Keratinocyte (primary cell): ENCODE results near the gene RBM19. TPM values are rescaled to one million over a fixed set of nuclear protein-coding genes. Genes with fewer than 3 reads are reported as not detected.

Experiments used
- DNase-seq: peaks from one replicate; pipeline ENCODE4 v3.0.0-alpha.2; 2011; ENCODE audit warnings: low read depth, missing footprints, low spot score
- FAIRE-seq: peaks from 2 replicates; lab custom pipeline; 2011; peaks lifted over from hg19 to GRCh38; lab: Jason Lieb, UNC
- H2AFZ ChIP-seq: 2 replicates; pipeline ENCODE4 v1.6.0; 2012; ENCODE audit warnings: low read length, control low read depth, inconsistent platforms; ENCODE audit not compliant: control insufficient read depth
- H3K27ac ChIP-seq: 2 replicates; pipeline ENCODE4 v1.5.1; 2011; ENCODE audit warnings: low read length; ENCODE audit not compliant: control insufficient read depth, insufficient read depth
- H3K27me3 ChIP-seq: 3 replicates; pipeline ENCODE4 v1.6.0; 2011; ENCODE audit warnings: low read length; ENCODE audit not compliant: control insufficient read depth, insufficient read depth; ENCODE audit errors: extremely low read depth
- H3K36me3 ChIP-seq, 2 experiments: 2 replicates in 1 of 2; 3 replicates in 1 of 2; pipeline ENCODE4 v1.5.1; 2011; ENCODE audit warnings: low read length in 2 of 2, mild to moderate bottlenecking in 1 of 2; ENCODE audit not compliant: control insufficient read depth in 2 of 2, insufficient read depth in 2 of 2; ENCODE audit errors: extremely low read depth in 1 of 2
- H3K4me1 ChIP-seq: 3 replicates; pipeline ENCODE4 v1.5.1; 2011; ENCODE audit warnings: low read length; ENCODE audit not compliant: control insufficient read depth, insufficient read depth; ENCODE audit errors: extremely low read depth
- H3K4me2 ChIP-seq: 3 replicates; pipeline ENCODE4 v1.6.0; 2011; ENCODE audit warnings: low read depth, low read length; ENCODE audit not compliant: control insufficient read depth, insufficient read depth; ENCODE audit errors: extremely low read depth
- H3K4me3 ChIP-seq, 3 experiments: fragments of 200-600 bp in 1 of 3; sonication (generic) in 1 of 3; 2 replicates in 2 of 3; 3 replicates in 1 of 3; pipeline ENCODE4 v1.5.1; 2011 to 2016; ENCODE audit warnings: low read length in 3 of 3, mild to moderate bottlenecking in 3 of 3, control low read depth in 2 of 3, inconsistent platforms in 1 of 3, low read depth in 1 of 3, mixed read lengths in 1 of 3, mixed run types in 1 of 3, moderate library complexity in 1 of 3; ENCODE audit not compliant: control insufficient read depth in 2 of 3, insufficient read depth in 2 of 3; ENCODE audit errors: extremely low read depth in 1 of 3
- H3K79me2 ChIP-seq: 2 replicates; pipeline ENCODE4 v1.6.0; 2012; ENCODE audit warnings: low read length; ENCODE audit not compliant: control insufficient read depth, insufficient read depth
- H3K9ac ChIP-seq: 3 replicates; pipeline ENCODE4 v1.6.0; 2011; ENCODE audit warnings: low read length; ENCODE audit not compliant: control insufficient read depth, insufficient read depth; ENCODE audit errors: extremely low read depth
- H3K9me1 ChIP-seq: 3 replicates; pipeline ENCODE4 v1.6.0; 2011; ENCODE audit warnings: low read length; ENCODE audit not compliant: control insufficient read depth, insufficient read depth; ENCODE audit errors: extremely low read depth
- H3K9me3 ChIP-seq: 2 replicates; pipeline ENCODE4 v1.5.1; 2012; ENCODE audit warnings: low read depth, low read length; ENCODE audit not compliant: control insufficient read depth
- H4K20me1 ChIP-seq: 3 replicates; pipeline ENCODE4 v1.6.0; 2011; ENCODE audit warnings: low read length; ENCODE audit not compliant: control insufficient read depth, insufficient read depth; ENCODE audit errors: extremely low read depth
- CTCF ChIP-seq, 3 experiments: IDR thresholded peaks in 1 of 3; conservative IDR thresholded peaks in 1 of 3; optimal IDR thresholded peaks in 1 of 3; 2 replicates in 2 of 3; 3 replicates in 1 of 3; pipeline versions ENCODE3 to v1.5.1; 2011; ENCODE audit warnings: low read length in 3 of 3, mild to moderate bottlenecking in 3 of 3, moderate library complexity in 2 of 3, control low read depth in 1 of 3, inconsistent platforms in 1 of 3; ENCODE audit not compliant: insufficient read depth in 2 of 3; ENCODE audit errors: extremely low read depth in 1 of 3
- EZH2 ChIP-seq: IDR thresholded peaks from one replicate; pipeline ENCODE4 v1.6.1; 2012; ENCODE audit warnings: inconsistent platforms, mild to moderate bottlenecking, low read length, moderate library complexity
- dilution Hi-C: fragments of 300-500 bp; cut with MboI; formaldehyde crosslinking; loops from one replicate; pipeline ENCODE4 v1.7.0; 2020; ENCODE audit warnings: low sequenced_read_pairs; ENCODE audit not compliant: extremely low pct_ligation_motif_present
- polyA plus RNA-seq, 5 experiments: library from polyadenylated mRNA; depleted of rRNA in 3 of 5; stranded (reverse) in 3 of 5; stranded (forward) in 1 of 5; unstranded in 1 of 5; fragments of >200 nt; gene quantifications; 1 replicate in 1 of 5; 2 replicates in 3 of 5; 3 replicates in 1 of 5; pipeline versions ENCODE4 v1.2.1 to v1.2.3, GENCODE V29; 2011 to 2012; ENCODE audit warnings: missing spikeins in 2 of 5, low read depth in 1 of 5, low replicate concordance in 1 of 5

Gene RBM19
- polyA plus RNA-seq, 1 donor (not counting 4 experiments of a cell fraction or from before 2014, with no cell fraction given), result 14.6 TPM

- no peaks in the 10 kb centered on the region for H3K4me1 ChIP-seq
- TF ChIP-seq CTCF (optimal IDR thresholded peaks at IDR 0.05 in 1 of 3, IDR thresholded peaks at IDR 0.05 in 1 of 3, conservative IDR thresholded peaks at IDR 0.05 in 1 of 3; ENCODE audit: extremely low read depth in 1 of 3, insufficient read depth in 2 of 3, low read length in 3 of 3) (no peak), EZH2 (no peak)
- H3K4me3 ChIP-seq, result no peak overlapping the region
- dilution Hi-C loops, result no loop called here
- H3K36me3 ChIP-seq, result no peaks in the 10 kb centered on the region
- no peak for FAIRE-seq
- H3K9ac ChIP-seq, result no peak overlapping the region
- no peak for DNase-seq
- H3K4me2 ChIP-seq, result no peak overlapping the region
- H3K9me3 ChIP-seq, result no peaks in the 10 kb centered on the region
- H2AFZ ChIP-seq, result no peak overlapping the region
- no peaks in the 10 kb centered on the region for H4K20me1 ChIP-seq
- H3K9me1 ChIP-seq, result no peaks in the 10 kb centered on the region
- no peak overlapping the region for H3K27ac ChIP-seq
- peaks cover 4% of the 10 kb centered on the region for H3K27me3 ChIP-seq
- H3K79me2 ChIP-seq, result no peaks in the 10 kb centered on the region
Measured at GRCh38 chr12:113778432-113779132, 187.5 kb downstream of the RBM19 start.

GRCh38 chr12:113777751-113778150, 188.4 kb downstream of the RBM19 start:
- Histone ChIP-seq H3K9me3 (no peaks in the 10 kb centered on the region), H3K4me2 (no peak overlapping the region), H3K4me1 (no peaks in the 10 kb centered on the region), H3K9me1 (no peaks in the 10 kb centered on the region), H2AFZ (no peak overlapping the region), H3K27me3 (peaks cover 4% of the 10 kb centered on the region), H3K36me3 (no peaks in the 10 kb centered on the region), H4K20me1 (no peaks in the 10 kb centered on the region), H3K4me3 (no peak overlapping the region), H3K9ac (no peak overlapping the region), H3K27ac (no peak overlapping the region), H3K79me2 (no peaks in the 10 kb centered on the region)
- DNase-seq (no peak), FAIRE-seq (no peak)
- TF ChIP-seq CTCF (optimal IDR thresholded peaks at IDR 0.05 in 1 of 3, IDR thresholded peaks at IDR 0.05 in 1 of 3, conservative IDR thresholded peaks at IDR 0.05 in 1 of 3; ENCODE audit: extremely low read depth in 1 of 3, insufficient read depth in 2 of 3, low read length in 3 of 3) (no peak), EZH2 (no peak)
- dilution Hi-C loops, result no loop called here
